Memory B cell (primary cell): ENCODE measurements around the gene ZCCHC2.

Experiments used
- ATAC-seq: fragments of 150-1000 bp; cut with Tn5 transposase; 2 replicates; pipeline ENCODE4 v1.10.0; 2021; ENCODE audit warnings: low read depth, mild to moderate bottlenecking, moderate library complexity
- DNase-seq, 2 donors: peaks; one replicate each; pipeline ENCODE4 v3.0.0; 2022; ENCODE audit warnings: low spot score in 2 of 2
- H3K27ac Mint-ChIP-seq: one replicate; pipeline ENCODE4 v1.8.0; 2022; ENCODE audit warnings: mild to moderate bottlenecking, moderate library complexity, mixed read lengths
- H3K27me3 Mint-ChIP-seq: one replicate; pipeline ENCODE4 v1.8.0; 2022; ENCODE audit warnings: mixed read lengths
- H3K36me3 Mint-ChIP-seq: one replicate; pipeline ENCODE4 v1.8.0; 2022; ENCODE audit warnings: mild to moderate bottlenecking, mixed read lengths
- H3K4me1 Mint-ChIP-seq: one replicate; pipeline ENCODE4 v1.8.0; 2022; ENCODE audit warnings: mixed read lengths
- H3K4me3 Mint-ChIP-seq: one replicate; pipeline ENCODE4 v1.8.0; 2022; ENCODE audit warnings: mild to moderate bottlenecking, moderate library complexity, mixed read lengths
- H3K9me3 Mint-ChIP-seq: one replicate; pipeline ENCODE4 v1.8.0; 2022; ENCODE audit warnings: mixed read lengths

The ZCCHC2 gene

DNA sequence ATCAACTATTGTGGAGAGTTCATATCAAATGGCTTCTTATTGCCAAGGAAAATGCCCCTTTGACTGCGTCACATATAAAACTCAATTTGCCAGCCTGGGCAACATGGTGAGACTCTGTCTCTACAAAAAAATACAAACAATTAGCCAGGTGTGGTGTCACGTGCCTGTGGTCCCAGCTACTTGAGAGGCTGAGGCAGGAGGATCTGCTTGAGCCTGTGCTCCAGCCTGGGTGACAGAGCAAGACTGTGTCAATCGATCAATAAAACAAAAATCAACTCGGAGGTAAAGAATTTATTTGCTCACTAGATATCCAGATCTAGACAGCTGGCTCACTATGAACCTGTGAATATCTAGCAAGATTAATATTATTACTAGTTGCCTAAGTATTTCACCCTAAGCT is 1.7 kb upstream of the ZCCHC2 start:
- H3K27me3 Mint-ChIP-seq: no peaks in the 10 kb centered on the region
- DNase-seq (no peak), ATAC-seq (no peak)
- no peaks in the 10 kb centered on the region for H3K9me3 Mint-ChIP-seq
- peaks cover 19% of the 10 kb centered on the region for H3K4me1 Mint-ChIP-seq
- no peak overlapping the region for H3K27ac Mint-ChIP-seq
- peak overlapping the region; percentile 43 for H3K4me3 Mint-ChIP-seq
- peaks cover 4% of the 10 kb centered on the region for H3K36me3 Mint-ChIP-seq

DNA sequence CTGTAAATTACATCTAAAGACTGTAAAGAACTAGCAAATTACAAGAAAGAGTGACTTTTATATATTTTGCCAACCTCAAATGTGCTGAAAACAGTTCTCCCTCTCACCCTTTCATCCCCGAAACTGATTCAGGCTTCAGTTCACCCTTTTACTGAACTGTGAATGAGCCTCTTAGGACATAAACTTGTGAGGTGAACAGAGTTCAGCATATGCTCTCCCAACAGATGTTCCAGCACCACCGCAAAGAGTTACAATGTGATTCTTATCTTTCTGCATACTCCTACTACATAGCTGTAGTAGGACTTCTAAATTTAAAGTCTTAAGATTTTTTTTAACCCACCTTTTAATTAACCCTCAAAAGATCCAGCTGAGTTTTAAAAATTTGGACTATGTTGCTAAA is 1.2 kb upstream of the ZCCHC2 start:
- H3K27ac Mint-ChIP-seq: peak overlapping the region; percentile 83
- ATAC-seq: no peak
- peak overlapping the region; percentile 89 for H3K4me3 Mint-ChIP-seq
- no peaks in the 10 kb centered on the region for H3K9me3 Mint-ChIP-seq
- peaks cover 4% of the 10 kb centered on the region for H3K36me3 Mint-ChIP-seq
- H3K4me1 Mint-ChIP-seq: peaks cover 20% of the 10 kb centered on the region
- no peaks in the 10 kb centered on the region for H3K27me3 Mint-ChIP-seq
- no peak for DNase-seq

DNA sequence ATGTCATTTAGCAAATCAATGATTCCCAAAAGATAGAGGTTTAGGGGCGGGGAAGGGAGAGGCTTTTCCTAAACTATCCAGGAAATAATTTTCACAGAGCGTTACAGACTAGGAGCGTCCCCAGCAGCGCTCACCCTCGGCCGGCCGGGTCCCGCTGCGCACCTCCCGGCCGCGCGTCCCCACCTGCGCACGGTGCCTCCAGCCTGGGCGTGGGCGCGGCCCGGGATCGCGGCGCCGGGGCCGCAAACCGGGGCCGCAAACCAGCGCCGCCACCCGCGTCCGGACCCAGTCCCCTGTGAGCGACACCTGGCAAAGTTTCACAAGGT is 684 bp upstream of the ZCCHC2 start:
- no peaks in the 10 kb centered on the region for H3K9me3 Mint-ChIP-seq
- DNase-seq (no peak), ATAC-seq (no peak)
- peak overlapping the region; percentile 89 for H3K4me3 Mint-ChIP-seq
- no peaks in the 10 kb centered on the region for H3K27me3 Mint-ChIP-seq
- peaks cover 4% of the 10 kb centered on the region for H3K36me3 Mint-ChIP-seq
- H3K27ac Mint-ChIP-seq: peak overlapping the region; percentile 83
- peaks cover 20% of the 10 kb centered on the region for H3K4me1 Mint-ChIP-seq

DNA sequence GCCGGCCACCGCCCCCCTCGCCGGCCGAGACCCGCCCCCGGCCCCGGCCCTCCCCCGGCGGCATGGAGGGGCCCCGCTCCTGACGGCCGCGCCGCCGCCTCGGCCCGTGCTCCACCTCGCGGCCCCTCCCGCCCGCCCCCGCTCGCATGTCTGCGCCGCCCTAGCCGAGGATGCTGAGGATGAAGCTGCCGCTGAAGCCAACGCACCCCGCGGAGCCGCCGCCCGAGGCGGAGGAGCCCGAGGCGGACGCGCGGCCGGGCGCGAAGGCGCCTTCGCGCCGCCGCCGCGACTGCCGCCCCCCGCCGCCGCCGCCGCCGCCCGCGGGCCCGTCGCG is 397 bp downstream of the ZCCHC2 start:
- DNase-seq (no peak), ATAC-seq (no peak)
- H3K27me3 Mint-ChIP-seq: no peaks in the 10 kb centered on the region
- H3K4me1 Mint-ChIP-seq: peaks cover 20% of the 10 kb centered on the region
- H3K36me3 Mint-ChIP-seq: peaks cover 4% of the 10 kb centered on the region
- no peak overlapping the region for H3K4me3 Mint-ChIP-seq
- no peaks in the 10 kb centered on the region for H3K9me3 Mint-ChIP-seq
- H3K27ac Mint-ChIP-seq: peak overlapping the region; percentile 83

DNA sequence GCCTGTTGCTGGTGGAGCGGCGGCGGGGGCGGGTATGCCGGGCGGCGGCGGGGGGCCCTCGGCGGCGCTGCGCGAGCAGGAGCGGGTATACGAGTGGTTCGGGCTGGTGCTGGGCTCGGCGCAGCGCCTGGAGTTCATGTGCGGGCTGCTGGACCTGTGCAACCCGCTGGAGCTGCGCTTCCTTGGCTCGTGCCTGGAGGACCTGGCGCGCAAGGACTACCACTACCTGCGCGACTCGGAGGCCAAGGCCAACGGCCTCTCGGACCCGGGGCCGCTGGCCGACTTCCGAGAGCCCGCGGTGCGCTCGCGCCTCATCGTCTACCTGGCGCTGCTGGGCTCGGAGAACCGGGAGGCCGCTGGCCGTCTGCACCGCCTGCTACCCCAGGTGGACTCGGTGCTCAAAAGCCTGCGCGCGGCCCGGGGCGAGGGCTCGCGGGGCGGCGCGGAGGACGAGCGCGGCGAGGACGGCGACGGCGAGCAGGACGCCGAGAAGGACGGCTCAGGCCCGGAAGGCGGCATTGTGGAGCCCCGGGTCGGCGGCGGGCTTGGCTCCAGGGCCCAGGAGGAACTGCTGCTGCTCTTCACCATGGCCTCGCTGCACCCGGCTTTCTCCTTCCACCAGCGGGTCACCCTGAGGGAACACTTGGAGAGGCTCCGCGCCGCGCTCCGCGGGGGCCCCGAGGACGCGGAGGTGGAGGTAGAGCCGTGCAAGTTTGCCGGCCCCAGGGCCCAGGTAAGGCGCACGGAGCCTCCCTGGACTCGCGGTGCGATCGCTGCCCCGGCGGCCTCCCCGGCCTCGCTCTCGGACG is 1.0 kb downstream of the ZCCHC2 start:
- ATAC-seq (peak; percentile 8), DNase-seq (peak; percentile 37 to 63)
- Mint-ChIP-seq H3K27ac (peak overlapping the region; percentile 91), H3K27me3 (no peaks in the 10 kb centered on the region), H3K36me3 (no peaks in the 10 kb centered on the region), H3K4me3 (peak overlapping the region; percentile 90), H3K9me3 (no peaks in the 10 kb centered on the region), H3K4me1 (peaks cover 22% of the 10 kb centered on the region)

DNA sequence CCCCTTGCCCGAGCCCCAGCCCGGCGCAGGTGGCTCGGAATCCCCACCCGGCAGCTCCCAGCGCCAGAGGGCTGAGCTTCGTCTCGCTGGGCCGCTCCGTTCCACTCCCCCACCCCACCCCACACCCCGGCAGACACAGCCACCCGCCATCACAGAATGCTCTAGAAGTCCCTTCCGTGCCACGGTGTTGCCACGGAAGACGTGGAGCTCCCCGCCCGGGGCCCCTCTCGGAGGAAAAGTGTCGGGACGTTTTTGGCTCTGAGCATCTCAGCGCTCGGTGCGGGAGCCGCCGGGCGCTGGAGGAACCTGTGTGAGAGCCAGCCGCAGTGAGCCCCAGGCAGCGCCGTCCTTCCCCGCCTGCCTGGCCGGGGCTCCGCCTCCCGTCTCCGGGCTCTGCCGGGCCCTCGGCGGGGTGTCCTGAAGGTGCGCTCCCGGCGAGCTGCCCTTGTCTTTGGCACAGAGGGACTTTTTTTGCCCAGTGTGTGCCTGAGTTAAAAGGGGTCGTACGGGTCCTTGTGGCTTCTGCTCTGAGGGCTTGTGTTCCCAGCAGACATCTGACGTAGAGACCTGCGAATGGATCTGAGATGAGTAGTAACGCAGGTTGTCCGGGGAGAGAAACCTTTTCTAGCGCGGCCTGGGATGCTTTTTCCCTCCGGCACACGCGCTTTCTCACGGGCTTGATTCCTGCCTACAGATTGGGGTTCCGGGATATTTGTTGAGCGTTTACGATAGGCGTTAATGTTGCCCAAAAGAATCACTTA is 1.8 kb downstream of the ZCCHC2 start:
- peak overlapping the region; percentile 91 for H3K27ac Mint-ChIP-seq
- peak; percentile 44 to 75 for DNase-seq
- H3K9me3 Mint-ChIP-seq: no peaks in the 10 kb centered on the region
- no peaks in the 10 kb centered on the region for H3K27me3 Mint-ChIP-seq
- peak overlapping the region; percentile 90 for H3K4me3 Mint-ChIP-seq
- H3K4me1 Mint-ChIP-seq: peaks cover 25% of the 10 kb centered on the region
- ATAC-seq: peak; percentile 10
- no peaks in the 10 kb centered on the region for H3K36me3 Mint-ChIP-seq

DNA sequence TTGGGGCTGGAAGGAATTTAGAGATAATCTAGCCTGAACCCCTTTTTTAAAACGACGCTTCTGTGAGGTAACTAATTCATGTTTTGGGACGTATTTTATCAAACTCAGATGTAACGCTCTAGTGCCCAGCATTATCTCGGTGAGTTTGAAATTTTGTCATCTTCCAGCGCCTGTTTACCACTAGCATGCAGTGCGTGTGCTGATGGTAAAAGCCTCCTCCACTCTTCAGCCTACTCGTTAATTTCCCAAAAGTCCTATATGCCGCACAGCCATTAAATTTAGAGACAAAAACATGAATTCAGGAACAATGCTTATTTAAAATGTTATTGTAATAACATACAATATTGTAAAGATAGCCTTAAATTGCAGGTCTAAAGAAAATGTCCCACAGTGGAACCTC is 2.8 kb downstream of the ZCCHC2 start:
- no peaks in the 10 kb centered on the region for H3K36me3 Mint-ChIP-seq
- no peaks in the 10 kb centered on the region for H3K27me3 Mint-ChIP-seq
- no peaks in the 10 kb centered on the region for H3K9me3 Mint-ChIP-seq
- peaks cover 30% of the 10 kb centered on the region for H3K4me1 Mint-ChIP-seq
- no peak for DNase-seq
- H3K27ac Mint-ChIP-seq: peak overlapping the region; percentile 91
- peak overlapping the region; percentile 90 for H3K4me3 Mint-ChIP-seq
- no peak for ATAC-seq

DNA sequence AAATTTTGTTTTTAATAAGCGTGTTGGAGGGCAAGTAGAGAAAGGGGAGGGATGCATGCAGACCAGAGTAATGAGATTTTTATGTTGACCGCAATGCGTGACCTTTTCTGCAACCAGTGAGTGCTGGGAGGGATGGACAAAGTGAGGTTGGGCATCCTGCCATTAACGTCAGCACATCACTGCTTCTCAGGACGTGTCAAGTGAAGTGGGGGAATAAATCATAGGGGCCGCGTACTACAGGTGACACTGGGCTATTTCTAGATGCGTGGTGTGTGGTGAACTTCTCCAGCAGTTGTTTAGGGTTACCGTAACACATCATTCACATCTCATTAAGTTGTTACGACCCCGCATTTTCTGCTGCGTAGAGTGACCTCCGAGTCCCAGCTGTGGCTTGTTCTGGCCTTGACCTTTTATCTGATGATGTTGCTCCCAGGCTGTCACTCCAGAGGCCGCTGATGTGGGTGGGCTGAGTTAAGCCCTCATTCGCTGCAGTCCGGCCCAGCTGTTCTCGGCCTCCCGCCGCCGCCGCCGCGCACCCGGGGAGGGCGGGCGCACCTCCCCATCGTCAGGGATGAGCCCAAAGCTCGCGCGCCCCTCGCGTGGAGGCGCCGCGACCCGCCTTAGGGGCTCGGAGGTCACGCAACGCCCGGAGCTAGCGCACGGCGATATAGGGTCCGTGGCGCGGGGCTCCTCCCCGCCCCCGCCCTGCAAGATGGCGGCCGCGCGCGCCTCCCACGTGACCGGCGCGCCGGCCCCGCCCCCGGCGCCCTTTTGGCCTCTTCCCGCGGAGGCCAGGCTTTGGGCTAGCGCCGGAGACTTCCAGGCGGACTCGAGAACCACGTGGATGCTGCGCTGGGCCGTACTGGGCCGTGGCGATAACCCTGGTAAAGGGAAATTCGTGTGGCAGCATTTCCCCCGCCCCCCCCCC is 3.5 kb downstream of the ZCCHC2 start:
- DNase-seq: peak; percentile 55 to 66
- ATAC-seq: peak; percentile 16
- H3K27ac Mint-ChIP-seq: peak overlapping the region; percentile 91
- H3K4me1 Mint-ChIP-seq: peaks cover 30% of the 10 kb centered on the region
- H3K9me3 Mint-ChIP-seq: no peaks in the 10 kb centered on the region
- H3K36me3 Mint-ChIP-seq: no peaks in the 10 kb centered on the region
- no peaks in the 10 kb centered on the region for H3K27me3 Mint-ChIP-seq
- peak overlapping the region; percentile 90 for H3K4me3 Mint-ChIP-seq

DNA sequence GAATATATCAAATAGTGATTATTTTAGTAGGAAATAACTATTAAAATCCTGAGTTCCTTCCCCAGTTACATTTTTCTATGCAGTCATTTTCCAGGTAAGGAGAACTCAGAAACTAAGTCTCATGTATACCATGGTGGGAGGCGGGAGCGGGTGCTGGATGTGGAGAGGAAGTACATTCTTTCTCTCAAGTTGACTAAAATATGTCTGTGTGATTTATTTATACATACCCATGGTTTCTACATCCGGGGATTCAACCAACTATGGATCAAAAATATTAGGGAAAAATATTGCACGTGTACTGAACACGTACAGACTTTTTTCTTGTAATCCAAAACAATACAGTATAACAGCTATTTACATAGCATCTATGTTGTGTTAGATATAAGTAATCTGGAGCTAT is 6.8 kb downstream of the ZCCHC2 start:
- DNase-seq: no peak
- Mint-ChIP-seq H3K27ac (peak overlapping the region; percentile 3), H3K27me3 (no peaks in the 10 kb centered on the region), H3K4me3 (no peak overlapping the region), H3K36me3 (peaks cover 2% of the 10 kb centered on the region), H3K9me3 (no peaks in the 10 kb centered on the region), H3K4me1 (peaks cover 42% of the 10 kb centered on the region)
- ATAC-seq: no peak

DNA sequence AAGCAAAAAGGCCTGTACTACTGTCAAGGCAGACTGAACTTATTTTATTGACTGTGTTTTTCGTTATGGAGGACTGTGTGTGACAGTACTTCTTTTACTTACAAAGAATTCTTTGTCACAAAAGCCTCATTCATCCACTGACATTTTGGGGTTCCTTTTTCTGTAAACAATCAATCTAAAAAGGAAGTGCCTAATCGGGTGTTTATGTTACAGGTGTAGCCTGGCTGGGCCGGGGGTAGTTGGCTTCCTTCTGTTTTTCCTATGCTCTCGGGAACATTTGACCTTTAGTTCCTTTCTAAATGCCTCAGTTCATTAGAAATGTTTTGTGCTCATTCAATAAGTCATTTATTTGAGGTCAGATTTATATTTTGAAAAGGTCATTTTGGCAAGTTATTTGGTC is 8.3 kb downstream of the ZCCHC2 start:
- DNase-seq (no peak), ATAC-seq (no peak)
- Mint-ChIP-seq H3K27me3 (no peaks in the 10 kb centered on the region), H3K4me3 (no peak overlapping the region), H3K36me3 (peaks cover 2% of the 10 kb centered on the region), H3K9me3 (no peaks in the 10 kb centered on the region), H3K4me1 (peaks cover 38% of the 10 kb centered on the region), H3K27ac (no peak overlapping the region)

DNA sequence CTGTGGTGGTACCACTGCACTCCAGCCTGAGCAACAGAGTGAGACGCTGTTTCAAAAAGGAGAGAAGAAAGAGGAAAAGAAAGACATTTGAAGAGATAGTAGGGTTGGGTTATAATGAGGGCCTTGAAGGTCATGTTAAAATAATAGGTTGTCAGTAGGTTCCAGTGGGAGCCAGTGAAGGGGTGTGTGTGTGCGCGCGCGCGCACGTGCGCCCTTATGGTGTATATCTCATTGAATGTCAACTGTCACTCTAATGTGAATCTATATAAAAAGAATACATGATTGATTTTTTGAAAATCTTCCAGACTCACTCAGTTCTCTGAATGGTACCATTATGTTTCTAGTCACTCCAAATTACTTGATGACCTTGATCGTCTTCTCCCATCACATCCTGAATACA is 9.1 kb downstream of the ZCCHC2 start:
- H3K9me3 Mint-ChIP-seq: no peaks in the 10 kb centered on the region
- ATAC-seq: no peak
- H3K27me3 Mint-ChIP-seq: no peaks in the 10 kb centered on the region
- no peak overlapping the region for H3K4me3 Mint-ChIP-seq
- peaks cover 2% of the 10 kb centered on the region for H3K36me3 Mint-ChIP-seq
- H3K27ac Mint-ChIP-seq: no peak overlapping the region
- DNase-seq: no peak
- peaks cover 39% of the 10 kb centered on the region for H3K4me1 Mint-ChIP-seq

DNA sequence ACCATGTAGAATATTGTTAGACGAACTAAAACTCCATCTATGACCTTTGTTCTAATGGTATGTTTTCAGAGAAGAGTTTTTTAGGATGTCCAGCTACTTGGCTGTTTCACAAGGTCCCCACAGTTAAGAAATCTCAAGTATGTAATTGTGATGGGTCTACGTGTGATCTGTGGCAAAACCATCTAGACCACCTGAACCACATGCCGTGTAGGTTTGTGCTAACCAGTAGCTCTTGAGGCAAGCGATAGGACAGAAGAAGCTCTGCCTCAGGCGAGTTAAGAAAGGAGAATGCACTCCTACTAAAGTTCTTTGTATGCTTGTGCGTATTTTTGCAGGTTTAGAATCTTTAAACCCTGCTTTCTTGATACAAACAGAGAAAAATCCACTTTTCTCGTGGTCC is 13.2 kb downstream of the ZCCHC2 start:
- Mint-ChIP-seq H3K4me1 (peaks cover 37% of the 10 kb centered on the region), H3K36me3 (peaks cover 9% of the 10 kb centered on the region), H3K27me3 (no peaks in the 10 kb centered on the region), H3K4me3 (no peak overlapping the region), H3K9me3 (no peaks in the 10 kb centered on the region), H3K27ac (no peak overlapping the region)
- ATAC-seq: no peak
- no peak for DNase-seq

DNA sequence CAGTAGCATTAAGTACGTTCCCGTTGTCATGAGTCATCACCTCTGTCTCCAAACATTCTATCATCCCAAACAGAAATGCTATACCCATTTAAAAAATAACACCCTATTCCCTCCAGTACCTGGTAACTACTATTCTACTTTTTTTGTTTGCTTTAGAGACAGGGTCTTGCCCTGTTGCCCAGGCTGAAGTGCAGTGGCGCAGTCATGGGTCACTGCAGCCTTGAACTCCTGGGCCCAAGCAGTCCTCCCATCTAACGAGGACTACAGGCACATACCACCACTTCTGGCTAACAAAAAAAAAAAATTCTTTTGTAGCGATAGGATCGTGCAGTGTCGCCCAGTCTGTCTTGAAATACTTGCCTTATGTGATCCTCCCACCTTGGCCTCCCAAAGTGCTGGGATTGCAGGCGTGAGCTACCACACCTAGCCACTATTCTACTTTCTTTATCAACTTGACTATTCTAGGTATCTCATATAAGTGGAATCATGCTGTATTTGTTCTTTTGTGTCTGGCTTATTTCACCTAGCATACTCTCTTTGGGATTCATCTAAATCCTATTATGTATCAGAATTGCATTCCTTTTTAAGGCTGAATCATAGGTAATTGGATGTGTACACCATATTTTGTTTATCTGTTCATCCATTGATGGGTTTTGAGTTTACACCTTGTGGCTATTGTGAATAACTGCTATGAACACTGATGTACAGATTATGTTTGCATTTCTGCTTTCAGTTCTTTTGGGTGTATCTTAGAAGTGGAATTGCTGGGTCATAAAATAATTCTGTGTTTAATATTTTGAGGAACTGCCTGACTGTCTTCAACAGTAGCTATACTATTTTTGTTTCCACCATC is 14.4 kb downstream of the ZCCHC2 start:
- H3K27ac Mint-ChIP-seq: no peak overlapping the region
- peaks cover 13% of the 10 kb centered on the region for H3K36me3 Mint-ChIP-seq
- H3K4me3 Mint-ChIP-seq: no peak overlapping the region
- no peak for ATAC-seq
- peaks cover 27% of the 10 kb centered on the region for H3K4me1 Mint-ChIP-seq
- H3K9me3 Mint-ChIP-seq: no peaks in the 10 kb centered on the region
- H3K27me3 Mint-ChIP-seq: no peaks in the 10 kb centered on the region
- DNase-seq: no peak
